DMS79 treated with DMSO at 0.1 percent for 48 hours (cell line): ENCODE results near the gene TTC13.
A peak's percentile ranks its signal among the peaks of the same experiment; 100 is the strongest.
"Not testable (repeated sequence)": the region's sequence is repeated elsewhere in the genome, so short reads cannot be mapped to it uniquely, and the experiment has no call there.

Experiments used
- DNase-seq: peaks from one replicate; lab custom pipeline; 2025; lab: John Stamatoyannopoulos, UW

Gene TTC13

GRCh38 chr1:230978491-230979388 is at the start of gene TTC13, which contains the start of gene ARV1:
TSS of gene TTC13 (minus strand) at chr1:230978861. CDS start at chr1:230978830, 31 bp downstream.
TSS of gene ARV1 (plus strand) at chr1:230979094. CDS start at chr1:230979106, 12 bp downstream.
- DNase-seq = peak; percentile 98

GRCh38 chr1:231027971-231028370 is 49.3 kb upstream of the TTC13 start:
- no peak for DNase-seq

- DNase-seq = no peak
Measured at GRCh38 chr1:231027136-231027925, 48.7 kb upstream of the TTC13 start.

GRCh38 chr1:231026576-231026975 is 47.9 kb upstream of the TTC13 start:
- DNase-seq = no peak

- no peak for DNase-seq
Measured at GRCh38 chr1:231023150-231023549, 44.5 kb upstream of the TTC13 start.

- DNase-seq = not testable (repeated sequence)
Measured at GRCh38 chr1:231022543-231022942, 43.9 kb upstream of the TTC13 start.

- no peak for DNase-seq
Measured at GRCh38 chr1:231021540-231022031, 42.9 kb upstream of the TTC13 start.

GRCh38 chr1:231020816-231021215 is 42.2 kb upstream of the TTC13 start:
- DNase-seq = no peak

GRCh38 chr1:231020139-231020601 is 41.5 kb upstream of the TTC13 start:
- peak; percentile 38 for DNase-seq

- DNase-seq = no peak
Measured at GRCh38 chr1:231019711-231020110, 41.0 kb upstream of the TTC13 start.

- DNase-seq = no peak
Measured at GRCh38 chr1:231016966-231017365, 38.3 kb upstream of the TTC13 start.

GRCh38 chr1:231016234-231016633 is 37.6 kb upstream of the TTC13 start:
- DNase-seq = no peak

- no peak for DNase-seq
Measured at GRCh38 chr1:231013391-231014015, 34.8 kb upstream of the TTC13 start.

- DNase-seq = no peak
Measured at GRCh38 chr1:231011963-231012362, 33.3 kb upstream of the TTC13 start.

- DNase-seq = no peak
Measured at GRCh38 chr1:231011360-231011759, 32.7 kb upstream of the TTC13 start.

GRCh38 chr1:231007535-231007934 is 28.9 kb upstream of the TTC13 start:
- DNase-seq = not testable (repeated sequence)

GRCh38 chr1:231001892-231002291 is 23.2 kb upstream of the TTC13 start:
- no peak for DNase-seq

GRCh38 chr1:231000639-231001038 is 22.0 kb upstream of the TTC13 start:
- no peak for DNase-seq

GRCh38 chr1:231000201-231000600 is 21.5 kb upstream of the TTC13 start:
- no peak for DNase-seq

GRCh38 chr1:230994860-230995259 is 16.2 kb upstream of the TTC13 start:
- DNase-seq = no peak

GRCh38 chr1:230992100-230992774 is 13.6 kb upstream of the TTC13 start:
- peak; percentile 32 for DNase-seq
